Ramos (cell line): ENCODE data around the gene NTN5.

Experiments used
- in situ Hi-C: fragments of 300-500 bp; cut with MboI; formaldehyde crosslinking; loops from one replicate; pipeline ENCODE4 v1.14.3; 2022; ENCODE audit warnings: low sequenced_read_pairs; ENCODE audit not compliant: unreplicated experiment

Gene NTN5

DNA sequence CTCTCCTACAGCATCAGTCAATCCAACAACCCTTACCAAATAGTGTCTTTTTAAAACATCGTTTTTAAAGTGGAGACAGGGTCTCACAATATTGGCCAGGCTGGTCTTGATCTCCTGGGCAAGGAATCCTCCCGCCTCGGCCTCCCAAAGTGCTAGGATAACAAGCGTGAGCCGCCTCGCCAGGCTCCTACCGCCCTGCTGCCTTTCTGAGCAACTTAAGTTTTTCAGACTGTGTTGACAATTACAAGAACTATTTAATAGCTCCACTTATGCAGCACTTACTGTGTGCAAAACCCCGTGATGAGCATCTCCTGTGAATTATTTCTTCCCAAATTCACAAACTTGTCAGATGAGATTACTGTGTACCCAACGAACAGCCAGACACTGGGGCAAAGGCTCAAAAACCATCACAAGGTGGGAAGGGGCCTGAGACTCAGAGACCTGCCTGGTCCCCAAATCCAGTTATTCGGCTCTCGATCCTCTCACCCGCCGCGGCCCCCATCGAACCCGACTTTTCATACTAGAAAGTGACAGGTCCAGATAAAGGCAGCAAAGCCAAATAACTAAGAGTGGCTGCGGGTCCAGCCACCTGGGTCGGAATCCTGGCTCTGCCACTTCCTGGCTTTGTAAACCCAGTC lies 54.4 kb downstream of the NTN5 start:
- in situ Hi-C loops: no loop called here

DNA sequence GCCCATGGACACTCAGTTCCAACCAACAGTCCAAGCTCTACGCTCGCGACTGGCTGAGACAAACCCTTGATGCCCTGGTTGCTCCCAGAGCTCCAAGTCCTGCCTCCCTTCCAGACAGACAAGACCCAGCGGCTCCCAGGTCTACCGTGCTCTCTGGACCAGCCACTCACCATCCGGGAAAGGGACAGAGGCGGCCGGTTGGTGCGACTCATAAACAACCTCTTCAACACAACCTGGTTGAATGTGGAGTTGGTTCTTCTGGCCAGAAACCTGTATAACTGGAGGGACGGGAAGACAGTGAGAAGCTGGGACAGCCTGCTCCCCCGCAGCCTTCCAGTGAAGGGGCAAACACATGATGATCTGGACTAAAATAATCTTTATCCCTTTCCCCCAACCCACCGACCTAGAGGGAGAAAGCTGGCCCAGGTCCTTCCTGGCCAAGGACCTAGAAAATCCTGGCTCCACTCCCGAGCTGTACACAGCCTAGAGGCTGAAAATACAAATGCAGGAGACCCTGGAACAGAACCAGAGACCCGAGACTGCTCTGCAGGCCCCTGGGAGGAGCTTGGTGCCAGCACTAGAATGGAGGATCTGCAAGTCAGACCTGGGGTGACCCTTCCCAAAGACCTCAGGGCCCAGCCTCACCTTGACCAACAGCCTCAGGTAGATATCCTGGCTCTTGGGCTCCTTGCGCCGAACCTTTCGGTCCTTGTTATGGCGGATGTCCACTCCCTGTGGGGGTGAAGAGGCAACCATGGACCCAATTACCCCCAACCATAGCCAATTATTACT lies 55.5 kb downstream of the NTN5 start:
- in situ Hi-C loops: no loop called here

DNA sequence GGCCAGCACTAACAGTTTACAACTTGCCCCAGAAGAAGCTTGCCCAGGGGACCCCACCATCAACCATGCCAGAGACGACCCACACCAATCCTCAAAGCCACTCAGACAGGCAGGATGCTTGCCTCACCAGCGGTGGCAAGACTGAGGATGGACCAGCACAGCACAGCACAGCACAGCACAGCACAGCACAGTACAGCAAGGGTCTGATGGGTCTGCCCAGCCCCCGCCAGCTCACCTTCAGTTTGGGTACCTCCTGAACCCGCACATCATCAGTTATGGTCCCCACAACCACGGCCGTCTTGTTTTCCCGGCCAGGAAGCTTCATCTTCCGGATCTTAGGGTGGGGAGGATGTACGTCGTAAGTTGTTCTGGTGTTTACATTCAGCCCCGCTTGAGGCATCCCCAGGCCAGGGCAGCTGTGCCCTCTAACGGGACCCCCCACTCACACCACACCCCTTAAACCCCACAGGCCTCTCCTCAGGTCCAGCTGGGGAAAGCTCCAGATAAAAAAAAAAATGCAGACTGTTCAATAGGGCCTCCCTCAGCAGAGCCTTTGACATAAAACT lies 56.2 kb downstream of the NTN5 start:
- in situ Hi-C loops: no loop called here

DNA sequence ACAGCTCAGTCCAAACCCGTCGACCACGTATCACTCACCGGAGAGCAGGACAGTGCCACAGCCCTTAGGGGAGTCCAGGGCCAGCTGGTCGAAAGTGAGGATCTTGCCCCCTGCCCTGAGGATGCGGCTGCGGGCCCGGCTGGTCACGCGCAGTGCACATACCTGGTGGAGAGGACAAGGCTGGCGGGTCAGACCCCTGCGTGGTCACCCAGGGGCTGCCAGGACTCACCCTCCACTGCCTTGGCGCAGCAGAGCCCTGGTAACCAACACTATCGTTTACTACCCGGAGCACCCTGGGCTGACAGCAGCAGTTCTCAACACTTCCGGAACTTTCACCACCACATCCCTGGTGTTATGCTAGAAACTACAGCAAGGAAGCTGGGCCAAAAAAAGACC lies 56.8 kb downstream of the NTN5 start:
- in situ Hi-C loops: no loop called here

DNA sequence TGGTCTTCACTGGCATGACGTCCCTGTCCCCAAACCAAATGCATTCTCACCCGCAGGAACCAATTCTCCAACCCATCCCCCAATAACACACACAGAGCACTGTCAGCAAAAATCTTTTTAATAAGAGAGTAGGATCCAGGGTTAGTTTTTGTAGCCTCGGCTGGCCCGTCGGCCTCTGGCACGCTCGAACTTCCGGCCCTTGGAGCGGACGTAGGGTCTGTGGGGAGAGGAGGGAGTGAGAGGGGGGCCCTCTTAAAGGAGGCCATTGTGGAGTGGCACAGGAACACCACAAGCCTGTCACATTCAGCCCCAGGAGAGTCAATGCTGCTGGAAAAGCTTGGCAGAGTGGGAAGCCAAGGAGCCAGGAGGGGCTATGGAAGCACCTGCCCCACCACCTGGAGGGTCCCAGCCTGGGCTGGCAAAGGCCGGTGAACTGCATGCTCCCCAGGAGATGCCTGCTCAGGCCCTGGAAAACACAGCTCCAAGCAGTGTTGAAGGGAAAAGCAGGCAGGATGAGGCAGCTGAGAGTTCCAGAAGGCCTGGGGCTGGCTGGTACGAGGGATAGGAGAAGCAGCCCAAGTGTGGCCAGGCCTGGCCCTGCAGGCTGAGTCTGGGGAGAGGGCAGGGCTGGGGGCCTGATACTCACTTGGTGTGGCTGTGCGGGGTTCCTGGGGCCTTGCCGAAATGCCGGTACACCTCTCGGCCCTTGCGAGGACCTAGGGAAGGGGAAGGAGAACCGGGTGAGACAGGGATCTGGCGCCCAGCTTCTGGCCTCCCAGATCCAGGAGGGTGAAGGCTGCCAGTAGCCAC lies 57.4 kb downstream of the NTN5 start:
- in situ Hi-C loops: no loop called here

DNA sequence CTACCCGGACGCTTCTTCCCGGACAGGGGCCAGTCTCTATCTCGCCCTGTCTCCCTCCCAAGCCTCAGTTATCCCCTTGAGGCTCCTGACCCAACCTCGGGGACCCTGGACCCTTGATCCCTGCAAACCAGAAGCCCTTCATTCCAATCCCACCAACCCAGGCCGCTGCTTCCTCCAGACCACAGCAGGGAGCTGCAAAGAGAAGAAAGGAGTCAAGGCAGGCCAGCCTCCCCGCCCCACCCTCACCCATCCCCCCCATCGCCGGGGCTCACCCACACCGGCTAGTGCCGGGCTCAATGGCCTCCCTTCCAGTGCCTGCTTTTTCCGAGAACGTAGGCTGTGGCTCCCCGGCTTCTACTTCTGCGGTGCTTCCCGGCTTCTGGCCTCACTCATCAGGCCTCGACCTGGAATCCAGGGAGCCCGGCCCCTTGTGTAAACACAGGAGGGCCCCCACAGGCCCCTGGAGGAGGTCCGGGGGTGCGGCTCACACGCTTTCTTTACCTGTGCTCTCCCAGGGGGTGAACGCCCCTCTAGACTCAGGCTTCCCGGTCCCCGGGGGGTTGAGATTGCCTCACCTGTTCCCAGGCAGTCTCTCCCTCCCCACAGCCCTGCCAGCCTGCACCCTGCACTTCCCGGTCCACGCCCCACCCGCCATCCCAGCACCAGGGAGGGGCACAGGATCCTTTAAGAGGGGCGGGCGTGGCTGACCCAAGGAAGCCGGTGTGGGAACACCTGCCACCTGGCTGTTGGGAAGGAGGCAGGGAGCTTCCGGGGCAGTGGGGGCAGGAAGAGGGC lies 58.2 kb downstream of the NTN5 start, which contains the start of gene FAM83E:
Gene FAM83E (minus strand): TSS at position 641 of the 795 bp plus-strand sequence. CDS start 1,704 bp downstream, outside the sequence.
- in situ Hi-C loops: no loop called here

DNA sequence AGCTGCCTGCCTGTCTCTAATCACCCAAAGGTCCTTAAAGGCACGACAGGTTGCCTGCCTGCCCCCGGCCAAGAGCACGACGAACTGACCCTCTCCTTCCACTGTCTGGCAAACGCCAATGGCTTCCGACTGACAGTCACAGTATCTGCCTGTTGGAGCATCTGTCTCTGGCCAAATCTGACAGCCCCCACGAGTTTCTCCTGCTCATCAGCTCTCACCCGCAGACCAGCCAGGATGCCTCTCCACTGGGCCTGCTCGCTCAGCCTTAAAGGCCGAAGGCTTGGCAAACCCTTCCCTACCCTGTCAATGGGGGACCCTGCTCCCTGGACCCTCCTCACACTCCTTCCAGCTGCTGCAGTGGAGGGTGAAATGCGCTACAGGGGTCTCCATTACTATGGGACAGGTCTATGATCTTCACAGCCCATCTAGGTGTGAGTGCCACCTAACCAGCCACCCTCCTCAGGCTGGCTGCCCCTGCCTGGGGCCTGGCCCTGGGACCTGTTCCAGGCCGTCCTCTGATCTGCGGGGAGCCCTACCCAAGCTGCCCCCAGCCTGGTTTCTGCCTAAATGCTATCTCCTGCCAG lies 58.9 kb downstream of the NTN5 start:
- in situ Hi-C loops: no loop called here

DNA sequence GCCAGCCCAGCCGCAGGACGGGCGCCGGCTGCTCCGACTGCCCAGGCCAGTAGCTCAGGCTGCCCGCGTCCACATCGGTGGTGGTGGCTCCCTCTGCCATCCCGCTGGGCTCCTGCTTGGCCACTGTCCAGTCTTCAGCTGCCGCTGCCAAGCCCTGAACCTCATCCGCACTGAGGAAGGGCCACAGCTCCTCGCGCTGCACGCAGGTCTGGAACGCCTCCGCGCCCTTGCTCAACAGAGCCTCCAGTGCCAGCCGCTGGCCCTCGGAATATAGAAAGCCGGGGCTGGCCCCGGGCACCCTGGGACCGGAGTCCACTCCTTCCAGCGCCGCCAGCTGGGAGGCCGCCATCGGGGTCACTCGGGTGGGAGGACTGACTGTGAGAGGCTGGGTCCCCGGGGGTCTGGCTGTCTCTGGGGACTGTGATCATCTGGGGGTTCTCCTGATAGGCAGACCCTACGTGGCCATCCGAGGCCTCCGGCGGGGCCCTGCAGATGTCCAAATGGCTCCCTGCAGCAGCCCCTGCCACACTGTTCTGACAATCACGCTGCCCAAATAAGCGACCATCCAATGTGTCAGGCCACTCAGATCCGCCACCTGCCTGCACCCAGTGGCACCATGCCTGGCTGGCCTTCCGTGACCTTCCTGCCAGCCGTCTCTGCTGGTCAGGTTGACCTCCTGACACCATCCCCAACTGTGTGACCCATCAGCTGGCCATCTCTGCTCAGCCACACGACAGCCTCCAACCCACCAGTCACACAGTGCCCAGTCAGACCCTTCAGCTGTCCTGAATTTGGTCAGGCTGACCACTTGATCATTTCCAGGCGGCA lies 59.6 kb downstream of the NTN5 start:
- in situ Hi-C loops: no loop called here

DNA sequence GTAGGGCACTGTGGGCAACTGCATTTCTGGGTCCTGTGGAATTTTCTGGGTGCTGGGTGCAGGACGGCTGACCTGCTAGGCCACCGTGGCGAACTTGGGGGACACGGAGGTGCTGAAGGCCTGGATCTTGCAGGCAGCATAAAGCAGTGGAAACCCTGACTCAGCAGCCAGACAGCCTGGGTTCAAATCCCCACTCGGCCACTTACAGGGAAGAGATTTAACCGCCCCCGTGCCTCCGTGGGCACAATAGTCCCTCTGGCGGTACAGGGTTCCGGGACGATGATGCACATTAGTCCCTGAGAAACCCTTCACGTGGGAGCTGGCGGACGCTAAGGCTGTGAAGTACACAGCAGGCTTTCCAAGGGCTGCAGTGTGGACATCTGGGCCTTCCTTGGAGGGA lies 60.9 kb downstream of the NTN5 start:
- in situ Hi-C loops: no loop called here
